GM23338 (cell line): ENCODE results near the gene UBE2E2. TPM values are rescaled to one million over a fixed set of nuclear protein-coding genes. Genes with fewer than 3 reads are reported as not detected.

Experiments
- ATAC-seq: fragments of 200-7000 bp; cut with Tn5 transposase; 3 replicates; pipeline ENCODE4 v1.9.1; 2020
- DNase-seq: peaks from one replicate; pipeline ENCODE4 v3.0.0-alpha.2; 2015; ENCODE audit warnings: low spot score
- H2AFZ ChIP-seq: fragments of 200-600 bp; sonication (generic); 2 replicates; pipeline ENCODE4 v1.8.0; 2016; ENCODE audit warnings: antibody characterized with exemption, mild to moderate bottlenecking, moderate library complexity
- H3F3A ChIP-seq: fragments of 200-600 bp; sonication (generic); replicated peaks from 2 replicates; pipeline ENCODE4 v1.8.0; 2017; ENCODE audit warnings: antibody characterized with exemption, mixed run types, low read depth
- H3K27ac ChIP-seq: fragments of 200-600 bp; sonication (generic); 2 replicates; pipeline ENCODE4 v1.6.1; 2016; ENCODE audit warnings: low read depth
- H3K27me3 ChIP-seq: fragments of 200-600 bp; sonication (generic); 2 replicates; pipeline ENCODE4 v1.8.0; 2016; ENCODE audit warnings: mild to moderate bottlenecking, mixed run types, moderate library complexity; ENCODE audit not compliant: insufficient read depth
- H3K36me3 ChIP-seq: fragments of 200-600 bp; sonication (generic); 2 replicates; pipeline ENCODE4 v1.8.0; 2016; ENCODE audit warnings: mild to moderate bottlenecking; ENCODE audit not compliant: insufficient read depth
- H3K4me1 ChIP-seq: fragments of 200-600 bp; sonication (generic); 2 replicates; pipeline ENCODE4 v1.8.0; 2016; ENCODE audit warnings: mild to moderate bottlenecking, moderate library complexity; ENCODE audit not compliant: insufficient read depth
- H3K4me2 ChIP-seq: fragments of 200-600 bp; sonication (generic); 2 replicates; pipeline ENCODE4 v1.7.1; 2017; ENCODE audit warnings: mixed run types
- H3K4me3 ChIP-seq: fragments of 200-600 bp; sonication (generic); 2 replicates; pipeline ENCODE4 v1.6.1; 2016; ENCODE audit warnings: mixed run types
- H3K79me2 ChIP-seq: fragments of 200-600 bp; sonication (generic); replicated peaks from 2 replicates; pipeline ENCODE4 v1.8.0; 2017; ENCODE audit warnings: mild to moderate bottlenecking; ENCODE audit not compliant: insufficient read depth
- H3K9me2 ChIP-seq: fragments of 200-600 bp; sonication (generic); 2 replicates; pipeline ENCODE4 v1.8.0; 2017; ENCODE audit not compliant: insufficient read depth
- H4K20me1 ChIP-seq: fragments of 200-600 bp; sonication (generic); replicated peaks from 2 replicates; pipeline ENCODE4 v1.8.0; 2017; ENCODE audit warnings: mild to moderate bottlenecking; ENCODE audit not compliant: insufficient read depth
- H3K27ac Mint-ChIP-seq: 2 replicates; pipeline ENCODE4 v1.8.0; 2020; ENCODE audit warnings: inconsistent platforms, mild to moderate bottlenecking, moderate library complexity, mixed read lengths
- H3K27me3 Mint-ChIP-seq: 3 replicates; pipeline ENCODE4 v1.8.0; 2022; ENCODE audit warnings: low read depth, mild to moderate bottlenecking, moderate library complexity, mixed read lengths, inconsistent platforms; ENCODE audit not compliant: insufficient read depth, poor library complexity
- H3K36me3 Mint-ChIP-seq: 3 replicates; pipeline ENCODE4 v1.8.0; 2021; ENCODE audit warnings: low read depth, mild to moderate bottlenecking, inconsistent platforms, moderate library complexity, mixed read lengths
- H3K4me1 Mint-ChIP-seq: 3 replicates; pipeline ENCODE4 v1.8.0; 2020; ENCODE audit warnings: mild to moderate bottlenecking, inconsistent platforms, mixed read lengths
- H3K4me3 Mint-ChIP-seq: 3 replicates; pipeline ENCODE4 v1.8.0; 2021; ENCODE audit warnings: moderate library complexity, mild to moderate bottlenecking, inconsistent platforms, mixed read lengths
- H3K9me3 Mint-ChIP-seq: 3 replicates; pipeline ENCODE4 v1.8.0; 2020; ENCODE audit warnings: moderate library complexity, mild to moderate bottlenecking, inconsistent platforms, mixed read lengths
- CREB1 ChIP-seq: fragments of 250-450 bp; sonication (Bioruptor Pico); IDR thresholded peaks from 2 replicates; pipeline ENCODE4 v1.5.0; 2020; ENCODE audit warnings: low read depth, mild to moderate bottlenecking, moderate library complexity
- CTCF ChIP-seq, 2 experiments: fragments of 200-600 bp in 1 of 2; sonication (generic) in 1 of 2; conservative IDR thresholded peaks; 2 replicates each; pipeline versions ENCODE4 v1.5.1 to v1.6.1; 2016 to 2017; ENCODE audit warnings: antibody characterized with exemption in 2 of 2, low read depth in 2 of 2, mild to moderate bottlenecking in 2 of 2, moderate library complexity in 1 of 2
- ETS1 ChIP-seq: IDR thresholded peaks from 2 replicates; pipeline ENCODE4 v1.6.1; 2016; ENCODE audit warnings: antibody characterized with exemption
- EZH2 ChIP-seq: fragments of 200-600 bp; sonication (generic); IDR thresholded peaks from one replicate; pipeline ENCODE4 v1.8.0; 2017; ENCODE audit warnings: antibody characterized with exemption, mild to moderate bottlenecking, low read depth; ENCODE audit not compliant: unreplicated experiment
- EZH2phosphoT487 ChIP-seq: fragments of 200-600 bp; sonication (generic); IDR thresholded peaks from one replicate; pipeline ENCODE4 v1.8.1; 2018; ENCODE audit warnings: antibody characterized with exemption; ENCODE audit not compliant: unreplicated experiment
- JUNB ChIP-seq: IDR thresholded peaks from one replicate; pipeline ENCODE4 v1.6.1; 2016; ENCODE audit warnings: antibody characterized with exemption; ENCODE audit not compliant: unreplicated experiment
- NANOG ChIP-seq: IDR thresholded peaks from 2 replicates; pipeline ENCODE4 v1.6.1; 2016; ENCODE audit warnings: antibody characterized with exemption, borderline replicate concordance
- POLR2AphosphoS5 ChIP-seq: IDR thresholded peaks from 2 replicates; pipeline ENCODE4 v1.6.1; 2016; ENCODE audit warnings: antibody characterized with exemption, low read depth
- REST ChIP-seq: IDR thresholded peaks from one replicate; pipeline ENCODE4 v1.6.1; 2018; ENCODE audit warnings: antibody characterized with exemption; ENCODE audit not compliant: unreplicated experiment
- STAT1 ChIP-seq: IDR thresholded peaks from one replicate; pipeline ENCODE4 v1.6.1; 2016; ENCODE audit warnings: antibody characterized with exemption; ENCODE audit not compliant: unreplicated experiment
- ZNF114 ChIP-seq: fragments of 250-450 bp; sonication (Bioruptor Pico); IDR thresholded peaks from 2 replicates; pipeline ENCODE4 v1.5.0; 2020; ENCODE audit warnings: mild to moderate bottlenecking, moderate library complexity
- ZNF331 ChIP-seq: fragments of 250-450 bp; sonication (Bioruptor Pico); IDR thresholded peaks from 2 replicates; pipeline ENCODE4 v1.5.0; 2020; ENCODE audit warnings: low read depth, mild to moderate bottlenecking, moderate library complexity
- ZNF462 ChIP-seq: fragments of 250-450 bp; sonication (Bioruptor Pico); IDR thresholded peaks from 2 replicates; pipeline ENCODE4 v1.5.0; 2020; ENCODE audit warnings: mild to moderate bottlenecking, moderate library complexity
- polyA plus RNA-seq: library from polyadenylated mRNA; unstranded; fragments of >200 nt; fragmentation: Nextera tagmentation; extraction: Ambion mirVana; gene quantifications from 2 replicates; pipeline ENCODE4 v1.2.1, GENCODE V29; 2016
- total RNA-seq: library from RNA; depleted of rRNA; stranded (reverse); fragments of >200 nt; shearing (Covaris generic); gene quantifications from 2 replicates; pipeline ENCODE4 v1.2.3, GENCODE V29; 2014

Gene UBE2E2
- total and polyA plus RNA-seq, 2 experiments from 2014 or later = 86.9 to 169 TPM

- Histone ChIP-seq H2AFZ (no peak overlapping the region), H3K4me2 (no peak overlapping the region), H4K20me1 (no peaks in the 10 kb centered on the region; the same call in 1 of the 2 replicates), H3K27ac (no peak overlapping the region), H3K9me2 (no peaks in the 10 kb centered on the region), H3K36me3 (no peaks in the 10 kb centered on the region), H3F3A (no peaks in the 10 kb centered on the region), H3K79me2 (peaks cover 23% of the 10 kb centered on the region), H3K27me3 (no peaks in the 10 kb centered on the region), H3K4me3 (no peak overlapping the region), H3K4me1 (peaks cover 15% of the 10 kb centered on the region)
- H3K36me3 Mint-ChIP-seq = peaks cover 1% of the 10 kb centered on the region; the same call in 1 of the 3 replicates
- ATAC-seq = no peak
- no peak overlapping the region for H3K27ac Mint-ChIP-seq
- no peak overlapping the region for H3K4me3 Mint-ChIP-seq
- no peaks in the 10 kb centered on the region for H3K9me3 Mint-ChIP-seq
- DNase-seq = no peak
- no peaks in the 10 kb centered on the region for H3K27me3 Mint-ChIP-seq
- TF ChIP-seq ZNF462 (CRISPR knock-in tag) (no peak), CREB1 (CRISPR knock-in tag) (no peak), ZNF114 (CRISPR knock-in tag) (no peak), ZNF331 (CRISPR knock-in tag) (no peak), CTCF (conservative IDR thresholded peaks at IDR 0.05; ENCODE audit: low read depth in 2 of 2) (no peak), NANOG (no peak), EZH2phosphoT487 (no peak), REST (no peak), STAT1 (no peak), EZH2 (no peak), ETS1 (no peak), JUNB (no peak), POLR2AphosphoS5 (no peak)
- H3K4me1 Mint-ChIP-seq = peaks cover 25% of the 10 kb centered on the region; the same call in 2 of the 3 replicates
These were observed 247.7 kb downstream of the UBE2E2 start for GRCh38 chr3:23450806-23451205.
